HG02885 (cell line): ENCODE measurements around the gene TPD52L1.
"Not testable (repeated sequence)": the region's sequence is repeated elsewhere in the genome, so short reads cannot be mapped to it uniquely, and the experiment has no call there.

Experiments
- ATAC-seq: cut with Tn5 transposase; IDR thresholded peaks from one replicate; pipeline ENCODE4 v1.9.1; 2021; ENCODE audit warnings: mild to moderate bottlenecking; ENCODE audit not compliant: unreplicated experiment, poor library complexity

TPD52L1 gene

DNA sequence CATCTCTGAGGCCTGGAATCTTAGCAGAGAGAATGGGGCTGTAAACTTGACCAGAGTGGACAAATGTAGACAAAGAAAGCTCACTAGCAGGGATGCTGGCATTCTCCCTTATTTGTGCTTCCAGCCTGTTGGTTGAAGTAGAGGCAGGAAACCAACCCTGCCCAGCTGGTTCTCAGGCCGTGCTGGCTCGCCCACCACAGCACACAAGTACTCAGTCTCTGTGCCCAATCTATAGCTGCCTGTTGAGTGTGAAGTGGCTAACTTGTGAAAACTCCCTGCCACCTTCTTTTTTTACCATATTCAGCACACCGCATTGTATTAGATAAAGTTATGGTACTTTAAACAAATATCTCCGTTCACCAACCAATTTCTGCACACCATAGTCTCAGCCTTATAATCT is 110.9 kb downstream of the TPD52L1 start:
- no peak for ATAC-seq

GRCh38 chr6:125267806-125268523 is 114.4 kb downstream of the TPD52L1 start:
- no peak for ATAC-seq

DNA sequence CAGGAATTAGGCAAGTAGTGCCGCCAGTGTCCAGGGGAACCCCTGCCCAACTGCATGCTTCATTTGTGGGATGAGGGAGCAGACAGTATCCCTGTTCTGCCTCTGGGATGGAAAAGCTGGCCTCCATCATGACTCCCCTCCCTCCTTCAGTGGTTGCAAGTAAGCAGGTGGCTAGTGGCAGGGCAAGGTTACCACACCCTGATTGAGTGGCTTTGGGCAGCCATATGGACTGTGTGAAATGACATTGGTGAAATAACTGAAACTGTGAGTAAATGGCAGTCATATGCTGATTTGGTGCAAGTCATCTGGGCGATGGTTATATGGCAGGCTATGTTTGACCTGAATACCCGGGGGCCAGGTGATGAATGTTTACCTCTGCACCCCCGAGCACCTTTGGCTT is 115.2 kb downstream of the TPD52L1 start:
- ATAC-seq = no peak

DNA sequence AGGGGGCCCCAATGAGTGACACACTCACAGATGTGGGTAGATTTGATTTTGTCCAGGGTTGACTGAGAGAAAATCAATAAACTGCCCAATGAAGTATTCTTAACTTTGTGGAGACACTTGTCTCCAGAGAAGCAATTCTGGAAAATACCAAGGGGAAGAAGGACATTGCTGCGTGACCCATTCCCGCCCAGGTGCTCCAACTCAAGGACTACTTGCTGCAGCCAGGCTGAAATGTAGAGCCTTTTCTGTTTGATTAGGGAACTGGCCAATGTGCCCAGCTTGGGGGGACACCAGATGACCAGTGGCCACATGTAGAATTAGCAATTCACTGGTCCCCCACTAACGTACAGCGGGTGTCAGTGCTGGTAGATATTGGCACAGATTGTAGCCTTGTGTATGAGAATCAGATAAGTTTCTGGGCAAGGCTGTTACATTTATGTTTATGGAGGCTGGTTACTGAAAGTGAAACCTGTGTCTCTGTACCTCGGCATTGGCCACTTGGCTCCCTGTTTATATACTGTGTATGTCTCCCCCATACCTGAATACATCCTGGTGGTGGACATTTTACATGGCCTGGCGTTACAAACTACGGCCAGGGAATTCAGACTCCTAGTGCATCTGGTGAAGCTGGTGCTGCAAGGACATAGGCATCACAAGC is 115.9 kb downstream of the TPD52L1 start:
- ATAC-seq = no peak

DNA sequence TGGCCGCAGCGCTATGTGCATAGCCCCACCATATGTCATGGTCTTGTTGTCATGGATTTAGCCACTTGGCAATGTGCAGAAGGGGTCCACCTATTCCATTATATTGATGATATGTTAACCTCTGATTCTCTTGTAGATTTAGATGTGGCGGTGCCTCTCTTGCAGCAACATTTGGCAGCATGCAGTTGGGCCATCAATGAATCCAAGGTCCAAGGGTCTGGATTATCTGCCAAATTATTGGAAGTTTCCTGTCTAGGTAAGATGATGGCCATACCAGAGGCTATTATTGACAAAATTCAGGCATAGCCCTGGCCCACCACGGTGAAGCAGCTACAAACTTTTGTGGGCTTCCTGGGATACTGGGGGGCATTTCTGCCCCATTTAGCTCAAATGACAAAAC is 116.8 kb downstream of the TPD52L1 start:
- no peak for ATAC-seq

GRCh38 chr6:125271486-125272159 is 118.0 kb downstream of the TPD52L1 start:
- ATAC-seq = no peak

DNA sequence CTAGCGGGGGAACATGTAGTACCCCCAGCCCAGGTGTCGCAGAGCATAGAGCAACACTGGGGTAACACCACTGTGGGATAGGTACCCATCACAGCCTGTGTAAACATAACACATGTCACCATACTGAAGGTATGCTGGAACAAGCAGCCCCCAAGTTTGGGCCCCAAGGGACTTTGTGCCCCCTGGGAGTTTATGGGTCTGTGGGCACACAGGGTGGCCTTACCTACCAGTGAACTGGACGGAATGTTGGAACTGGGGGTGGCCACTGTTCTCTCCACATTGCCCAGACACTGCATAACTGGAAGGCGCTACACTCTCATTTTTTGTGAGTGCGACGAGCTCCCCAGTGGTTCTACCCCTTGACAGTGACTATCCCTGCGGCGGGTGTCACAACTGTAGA is 119.7 kb downstream of the TPD52L1 start:
- ATAC-seq = no peak

DNA sequence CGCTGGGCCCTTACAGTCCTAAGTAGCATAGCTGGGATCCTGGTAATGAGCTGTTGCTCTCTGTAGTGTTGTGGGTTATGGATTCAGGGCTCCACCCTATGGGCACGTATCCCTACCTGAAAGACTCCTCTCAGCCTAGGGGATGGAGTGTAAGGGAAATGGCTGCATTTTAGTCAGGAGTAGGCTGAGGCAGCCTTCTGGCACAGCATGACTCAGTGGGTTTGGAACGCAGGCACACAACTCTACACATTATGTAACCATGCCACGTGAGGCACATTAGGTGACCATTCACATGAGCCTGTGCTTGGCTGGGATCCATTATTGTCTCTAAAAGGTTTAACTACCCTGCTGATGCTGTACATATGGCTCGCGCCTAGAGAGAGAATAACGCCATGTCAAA is 120.4 kb downstream of the TPD52L1 start:
- no peak for ATAC-seq

DNA sequence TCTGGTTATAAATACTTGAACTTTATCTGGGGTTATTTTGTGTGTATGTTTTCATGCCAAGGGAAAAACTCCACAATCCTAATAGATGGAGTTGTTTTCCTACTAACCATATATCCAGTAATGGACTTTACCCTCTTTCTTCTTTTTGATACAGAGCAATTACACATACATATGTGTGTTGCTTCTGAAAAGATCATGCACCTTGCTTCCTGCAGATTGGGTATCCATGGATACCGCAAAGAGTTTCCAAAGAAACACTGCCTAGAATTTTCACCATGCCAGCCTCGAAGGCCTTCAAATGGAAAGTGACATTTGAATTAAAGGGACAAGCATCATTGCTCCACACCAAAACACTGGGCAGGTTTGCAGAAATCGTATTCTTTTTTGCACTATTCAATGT is 121.4 kb downstream of the TPD52L1 start:
- ATAC-seq = no peak

GRCh38 chr6:125275779-125276178 is 122.2 kb downstream of the TPD52L1 start:
- ATAC-seq = no peak

DNA sequence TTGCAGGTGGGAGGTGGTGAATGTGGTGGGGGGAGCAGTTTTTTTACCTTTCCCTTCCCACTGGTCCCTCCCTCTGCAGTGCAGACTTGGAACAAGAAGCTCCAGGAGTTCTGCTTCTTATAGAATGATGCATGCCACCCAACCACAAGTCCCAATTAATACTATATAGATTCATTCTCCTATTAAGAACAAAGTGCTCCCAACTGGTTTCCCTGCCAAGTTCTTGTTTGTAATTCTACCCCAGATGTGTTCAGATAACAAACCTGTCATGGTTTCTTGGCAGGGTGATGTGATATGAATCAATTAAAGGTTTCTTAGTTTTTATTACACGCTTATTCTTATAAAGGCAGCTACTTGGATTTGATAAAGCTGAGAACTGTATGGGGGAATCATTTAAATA is 124.3 kb downstream of the TPD52L1 start:
- ATAC-seq = no peak

DNA sequence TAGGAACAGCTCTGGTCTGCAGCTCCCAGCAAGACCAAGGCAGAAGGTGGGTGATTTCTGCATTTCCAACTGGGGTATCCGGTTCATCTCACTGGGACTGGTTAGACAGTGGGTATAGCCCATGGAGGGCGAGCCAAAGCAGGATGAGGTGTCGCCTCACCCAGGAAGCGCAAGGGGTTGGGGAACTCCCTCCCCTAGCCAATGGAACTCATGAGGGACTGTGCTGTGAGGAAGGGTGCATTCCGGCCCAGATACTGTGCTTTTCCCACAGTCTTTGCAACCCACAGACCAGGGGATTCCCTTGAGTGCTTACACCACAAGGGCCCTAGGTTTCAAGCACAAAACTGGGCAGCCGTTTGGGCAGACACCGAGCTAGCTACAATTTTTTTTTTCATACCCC is 126.4 kb downstream of the TPD52L1 start:
- no peak for ATAC-seq

DNA sequence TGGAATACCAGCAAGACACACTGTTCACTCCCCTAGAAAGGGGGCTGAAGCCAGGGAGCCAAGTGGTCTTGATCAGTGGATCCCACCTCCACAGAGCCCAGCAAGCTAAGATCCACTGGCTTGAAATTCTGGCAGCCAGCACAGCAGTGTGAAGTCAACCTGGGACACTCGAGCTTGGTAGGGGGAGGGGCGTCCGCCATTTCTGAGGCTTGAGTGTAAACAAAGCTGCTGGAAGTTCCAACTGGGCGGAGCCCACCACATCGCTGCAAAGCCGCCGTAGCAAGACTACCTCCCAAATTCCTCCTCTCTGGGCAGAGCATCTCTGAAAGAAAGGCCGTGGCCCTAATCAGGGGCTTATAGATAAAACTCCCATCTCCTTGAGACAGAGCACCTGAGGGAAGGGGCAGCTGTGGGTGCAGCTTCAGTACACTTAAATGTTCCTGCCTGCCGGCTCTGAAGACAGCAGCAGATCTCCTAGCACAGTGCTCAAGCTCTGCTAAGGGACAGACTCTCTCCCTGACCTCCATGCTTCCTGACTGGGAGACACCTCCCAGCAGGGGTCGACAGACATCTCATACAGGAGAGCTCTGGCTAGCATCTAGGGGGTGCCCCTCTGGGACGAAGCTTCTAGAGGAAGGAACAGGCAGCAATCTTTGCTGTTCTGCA is 126.9 kb downstream of the TPD52L1 start:
- ATAC-seq = not testable (repeated sequence)

DNA sequence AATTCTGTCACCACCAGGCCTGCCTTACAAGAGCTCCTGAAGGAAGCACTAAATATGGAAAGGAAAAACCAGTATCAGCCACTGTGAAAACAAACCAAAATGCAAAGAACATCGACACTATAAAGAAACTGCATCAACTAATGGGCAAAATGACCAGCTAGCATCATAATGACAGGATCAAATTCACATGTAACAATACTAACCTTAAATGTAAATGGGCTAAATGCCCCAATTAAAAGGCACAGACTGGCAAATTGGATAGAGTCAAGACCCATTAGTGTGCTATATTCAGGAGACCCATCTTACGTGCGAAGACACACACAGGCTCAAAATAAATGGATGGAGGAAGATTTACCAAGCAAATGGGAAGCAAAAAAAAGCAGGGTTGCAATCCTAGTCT is 128.9 kb downstream of the TPD52L1 start:
- not testable (repeated sequence) for ATAC-seq

GRCh38 chr6:125285353-125285752 is 131.8 kb downstream of the TPD52L1 start:
- ATAC-seq = no peak

GRCh38 chr6:125285936-125286335 is 132.4 kb downstream of the TPD52L1 start:
- no peak for ATAC-seq

DNA sequence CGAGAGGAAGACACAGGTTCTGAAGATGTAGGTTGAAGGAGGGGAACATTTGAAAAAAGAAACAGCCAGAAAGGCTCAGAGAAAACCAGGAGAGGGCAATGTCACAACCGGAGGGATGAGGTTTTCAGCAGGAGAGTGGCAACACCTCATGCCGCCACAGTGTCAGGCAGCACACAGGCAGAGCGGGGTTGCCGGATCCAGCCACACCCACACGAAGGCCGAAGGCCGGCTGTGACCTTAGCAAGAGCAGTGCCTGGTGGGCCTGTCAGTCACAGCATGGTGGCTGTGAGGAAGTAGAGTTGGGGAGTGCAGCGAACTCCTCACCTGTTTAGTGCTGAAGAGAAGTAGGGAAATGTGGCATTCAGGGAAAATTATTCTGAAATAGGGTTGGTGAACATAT is 134.1 kb downstream of the TPD52L1 start:
- no peak for ATAC-seq

- ATAC-seq = no peak
Observed at GRCh38 chr6:125293587-125293986, 140.0 kb downstream of the TPD52L1 start.

DNA sequence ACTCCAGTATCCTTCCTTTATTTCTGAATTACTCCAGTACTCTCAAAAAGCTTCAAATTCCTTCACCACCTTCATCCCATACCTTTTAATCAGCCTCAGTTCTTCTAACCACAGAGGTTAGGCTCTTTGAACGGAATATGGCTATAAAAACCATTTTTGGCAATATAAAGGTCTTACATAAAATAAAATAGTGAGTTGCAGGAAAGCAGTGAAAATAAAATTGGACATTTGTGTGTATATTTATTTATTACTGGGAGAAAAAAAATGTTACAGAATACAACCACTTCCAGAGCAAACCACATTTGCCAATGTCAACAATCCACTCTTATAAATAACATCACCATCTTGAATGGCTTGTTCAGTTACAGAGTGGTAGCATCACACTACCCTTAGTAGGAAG is 140.5 kb downstream of the TPD52L1 start:
- ATAC-seq = no peak

DNA sequence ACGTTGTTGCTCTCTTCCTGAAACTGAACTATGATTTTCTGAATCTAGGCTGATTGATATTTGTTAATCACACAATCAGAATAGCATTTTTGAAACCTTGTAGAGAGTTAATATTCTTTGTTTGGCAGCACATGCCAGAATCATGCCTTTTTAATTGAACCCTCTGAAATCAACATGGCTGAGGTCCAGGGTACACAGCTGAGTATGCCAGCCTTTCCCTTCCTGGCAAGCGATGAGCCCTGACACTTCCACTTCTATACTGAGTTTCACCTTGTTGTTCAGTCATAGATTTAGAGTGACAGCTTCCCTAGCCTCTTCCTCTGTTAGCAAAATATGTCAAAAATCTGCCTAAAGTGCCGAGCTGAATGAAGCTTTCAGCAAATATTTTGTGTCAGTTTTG is 141.4 kb downstream of the TPD52L1 start:
- ATAC-seq = no peak

DNA sequence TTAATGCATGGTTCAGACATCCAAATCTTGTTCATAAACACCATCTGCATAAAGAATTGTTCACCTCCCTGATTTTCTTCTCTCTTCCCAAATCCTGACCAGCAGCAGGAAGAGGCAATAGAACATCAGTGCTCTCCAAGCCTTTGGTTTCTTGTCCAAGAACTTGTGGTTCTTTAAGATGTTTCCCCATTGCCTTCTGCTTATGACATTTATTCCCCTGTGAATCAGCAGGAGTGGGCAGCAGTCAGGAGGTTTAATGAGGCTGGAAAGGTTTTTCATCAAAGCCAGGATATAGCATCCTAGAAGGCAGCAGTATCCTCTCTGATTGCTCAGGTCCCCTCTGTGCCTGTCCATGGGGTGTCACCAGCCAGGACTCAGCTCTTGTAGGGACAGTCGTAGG is 142.9 kb downstream of the TPD52L1 start:
- no peak for ATAC-seq
